AG10803 (cell line): Measurements from ENCODE around the gene TEKT3.

Experiments used
- DNase-seq: peaks from one replicate; pipeline ENCODE4 v3.0.0; 2010; ENCODE audit warnings: low read depth
- H3K4me3 ChIP-seq: 2 replicates; pipeline ENCODE4 v1.5.1; 2011; ENCODE audit warnings: mild to moderate bottlenecking, low read length, control low read depth
- CTCF ChIP-seq: conservative IDR thresholded peaks from 2 replicates; pipeline ENCODE4 v1.5.1; 2011; ENCODE audit warnings: mild to moderate bottlenecking, low read length, control low read depth, inconsistent platforms

The TEKT3 gene

GRCh38 chr17:15366026-15366425, 24.6 kb upstream of the TEKT3 start:
- H3K4me3 ChIP-seq: no peak overlapping the region
- no peak for TF ChIP-seq CTCF
- no peak for DNase-seq

- no peak for TF ChIP-seq CTCF
- no peak for DNase-seq
- no peak overlapping the region for H3K4me3 ChIP-seq
Measured at GRCh38 chr17:15364615-15365014, 23.2 kb upstream of the TEKT3 start.

- no peak overlapping the region for H3K4me3 ChIP-seq
- no peak for DNase-seq
- TF ChIP-seq CTCF: no peak
Measured at GRCh38 chr17:15363702-15364101, 22.3 kb upstream of the TEKT3 start.

GRCh38 chr17:15361592-15361991, 20.2 kb upstream of the TEKT3 start:
- H3K4me3 ChIP-seq: no peak overlapping the region
- DNase-seq: no peak
- no peak for TF ChIP-seq CTCF

GRCh38 chr17:15361151-15361550, 19.8 kb upstream of the TEKT3 start:
- DNase-seq: no peak

GRCh38 chr17:15354256-15354655, 12.9 kb upstream of the TEKT3 start:
- no peak for TF ChIP-seq CTCF
- DNase-seq: no peak
- H3K4me3 ChIP-seq: no peak overlapping the region

More at GRCh38 chr17:15361151-15361550, 19.8 kb upstream of the TEKT3 start:
- no peak overlapping the region for H3K4me3 ChIP-seq
- TF ChIP-seq CTCF: no peak

GRCh38 chr17:15351925-15352324, 10.5 kb upstream of the TEKT3 start:
- no peak overlapping the region for H3K4me3 ChIP-seq
- no peak for TF ChIP-seq CTCF
- DNase-seq: peak; percentile 86
